ENCODE data around the gene MPHOSPH10. TPM values are rescaled to one million over a fixed set of nuclear protein-coding genes. Genes with fewer than 3 reads are reported as not detected.
A peak's percentile ranks its signal among the peaks of the same experiment; 100 is the strongest.
"Not testable (repeated sequence)": the region's sequence is repeated elsewhere in the genome, so short reads cannot be mapped to it uniquely, and the experiment has no call there.

Gene MPHOSPH10, protein sequence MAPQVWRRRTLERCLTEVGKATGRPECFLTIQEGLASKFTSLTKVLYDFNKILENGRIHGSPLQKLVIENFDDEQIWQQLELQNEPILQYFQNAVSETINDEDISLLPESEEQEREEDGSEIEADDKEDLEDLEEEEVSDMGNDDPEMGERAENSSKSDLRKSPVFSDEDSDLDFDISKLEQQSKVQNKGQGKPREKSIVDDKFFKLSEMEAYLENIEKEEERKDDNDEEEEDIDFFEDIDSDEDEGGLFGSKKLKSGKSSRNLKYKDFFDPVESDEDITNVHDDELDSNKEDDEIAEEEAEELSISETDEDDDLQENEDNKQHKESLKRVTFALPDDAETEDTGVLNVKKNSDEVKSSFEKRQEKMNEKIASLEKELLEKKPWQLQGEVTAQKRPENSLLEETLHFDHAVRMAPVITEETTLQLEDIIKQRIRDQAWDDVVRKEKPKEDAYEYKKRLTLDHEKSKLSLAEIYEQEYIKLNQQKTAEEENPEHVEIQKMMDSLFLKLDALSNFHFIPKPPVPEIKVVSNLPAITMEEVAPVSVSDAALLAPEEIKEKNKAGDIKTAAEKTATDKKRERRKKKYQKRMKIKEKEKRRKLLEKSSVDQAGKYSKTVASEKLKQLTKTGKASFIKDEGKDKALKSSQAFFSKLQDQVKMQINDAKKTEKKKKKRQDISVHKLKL
- 10 to 100 TPM; 42.9 to 51.2 (median 48.0) TPM for polyA plus RNA-seq (ENCODE audit: insufficient read length in 4 of 4)

DNA sequence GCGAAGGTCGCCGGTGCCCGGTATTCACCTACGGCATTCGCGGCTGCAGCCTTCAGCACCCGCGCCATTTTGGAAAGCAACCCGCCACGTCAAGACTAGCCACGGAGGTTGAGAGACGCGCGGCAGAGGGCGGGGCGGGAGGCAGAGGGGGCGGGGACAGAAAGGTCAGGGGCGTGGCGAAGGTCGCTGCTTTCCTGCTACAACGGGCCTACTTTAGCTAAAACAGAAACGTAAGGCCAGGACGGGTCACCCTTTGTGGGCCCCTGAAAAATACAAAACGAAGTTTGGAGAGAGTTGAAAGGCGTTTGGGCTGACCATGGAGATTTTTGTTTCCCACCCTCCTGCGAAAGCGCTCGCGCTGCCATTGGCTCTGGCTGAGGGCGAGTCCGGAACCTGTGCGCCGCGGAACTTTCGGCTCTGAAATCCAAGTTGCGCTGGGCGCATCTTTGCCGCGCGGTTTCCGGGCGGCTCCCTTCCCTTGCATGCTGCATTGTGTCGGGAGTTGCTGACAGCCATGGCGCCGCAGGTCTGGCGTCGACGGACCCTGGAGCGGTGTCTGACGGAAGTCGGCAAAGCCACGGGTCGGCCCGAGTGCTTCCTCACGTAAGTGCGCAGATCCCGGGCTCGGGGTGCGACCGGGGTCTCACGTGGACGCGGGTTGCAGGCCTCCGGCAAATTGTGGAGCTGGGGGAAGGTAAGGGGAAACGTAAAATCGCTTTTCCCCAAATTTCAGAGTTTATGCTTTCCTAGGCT lies at the start of gene MPHOSPH10, which contains the start of gene MCEE:
TSS of gene MPHOSPH10 (plus strand) at position 483 of the 753 bp plus-strand sequence. CDS start at position 515, 32 bp downstream.
TSS of gene MCEE (minus strand) at position 78 of the 753 bp plus-strand sequence. CDS start at position 68, 10 bp downstream.
- DNase-seq (ENCODE audit: low read depth in 4 of 4, low spot score in 2 of 4), result peak; percentile 73 to 90 (median 87)

DNA sequence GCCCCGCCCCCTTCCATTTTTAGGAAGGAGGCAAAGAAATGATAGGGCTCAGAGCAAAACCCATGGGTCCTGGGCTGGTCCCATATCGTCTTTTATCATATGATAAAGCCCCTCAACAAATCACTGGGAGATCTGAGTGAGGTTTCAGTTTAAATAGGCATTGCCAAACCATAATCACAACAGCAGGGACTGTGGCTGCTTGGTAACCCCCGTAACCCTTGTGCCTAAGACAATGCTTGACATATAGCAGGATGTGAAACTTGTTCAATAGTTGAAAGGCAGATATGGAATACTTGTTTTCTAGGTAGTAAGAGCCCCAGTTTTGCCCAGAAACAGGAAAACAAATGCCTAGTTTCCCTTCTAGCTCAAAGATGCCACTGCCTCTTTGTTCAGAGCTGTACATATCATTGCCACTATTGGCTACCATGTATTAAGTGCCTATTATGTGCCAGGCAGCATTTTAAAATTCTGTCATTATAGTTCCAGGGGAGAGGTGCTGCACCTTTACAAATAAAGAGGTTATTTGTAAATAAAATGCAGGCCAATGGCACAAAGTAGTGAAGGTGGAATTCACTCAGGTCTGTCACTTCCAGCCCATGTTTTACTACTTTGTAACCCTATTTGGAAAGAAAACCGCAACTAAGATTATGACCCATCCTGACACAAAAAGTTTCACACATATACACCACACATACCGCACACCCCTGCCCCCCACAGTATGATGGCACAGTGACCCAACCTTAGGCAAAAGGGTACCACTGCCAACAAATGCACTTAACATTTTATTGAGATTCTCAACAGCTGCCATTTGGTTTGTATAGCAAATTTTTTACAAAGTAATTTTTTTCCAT lies 47.8 kb upstream of the MPHOSPH10 start:
- DNase-seq (ENCODE audit: low read depth in 4 of 4, low spot score in 2 of 4), result no peak

DNA sequence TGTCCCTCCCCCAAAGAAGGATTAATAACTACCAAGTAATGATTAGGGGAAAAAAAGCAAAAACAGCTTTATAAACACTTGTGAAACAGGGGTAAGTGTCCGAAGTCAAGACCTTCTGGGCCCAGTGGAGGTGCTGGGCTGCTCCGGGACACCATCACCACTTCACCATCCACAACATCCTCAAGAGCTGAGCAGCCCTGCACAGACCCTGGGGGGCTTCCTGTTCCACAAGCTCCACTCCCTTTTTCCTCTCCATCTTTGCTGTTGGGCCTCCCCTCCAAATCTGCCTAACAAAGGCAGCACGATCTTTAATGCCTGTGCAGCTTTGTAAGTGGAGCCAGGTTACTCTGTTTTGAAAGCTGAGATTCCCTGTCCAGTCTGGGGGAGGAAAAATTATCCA lies 47.1 kb upstream of the MPHOSPH10 start:
- DNase-seq (ENCODE audit: low read depth in 4 of 4, low spot score in 2 of 4), result not testable (repeated sequence)

DNA sequence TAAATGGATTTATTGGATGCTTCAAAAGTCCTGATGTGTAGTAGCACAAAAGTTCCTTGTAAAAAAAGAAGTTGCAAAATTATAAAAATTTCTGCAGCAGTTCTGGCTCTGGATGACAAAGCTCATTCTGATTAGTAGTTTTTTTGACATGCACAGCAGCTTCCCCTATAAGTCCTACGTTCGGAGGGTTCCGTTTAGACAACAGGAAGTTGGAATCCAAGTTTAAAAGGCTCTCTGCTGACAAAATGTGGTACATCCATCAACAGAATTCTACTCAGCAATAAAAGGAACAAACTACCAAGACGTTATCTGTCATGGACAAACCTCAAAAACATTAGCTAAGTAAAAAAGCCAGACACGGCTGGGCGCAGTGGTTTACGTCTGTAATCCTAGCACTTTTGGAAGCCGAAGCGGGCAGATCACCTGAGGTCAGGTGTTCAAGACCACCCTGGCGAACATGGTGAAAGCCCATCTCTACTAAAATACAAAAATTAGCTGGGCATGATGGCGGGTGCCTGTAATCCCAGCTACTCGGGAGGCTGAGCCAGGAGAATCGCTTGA lies 46.6 kb upstream of the MPHOSPH10 start:
- DNase-seq (ENCODE audit: low read depth in 4 of 4, low spot score in 2 of 4), result not testable (repeated sequence)

DNA sequence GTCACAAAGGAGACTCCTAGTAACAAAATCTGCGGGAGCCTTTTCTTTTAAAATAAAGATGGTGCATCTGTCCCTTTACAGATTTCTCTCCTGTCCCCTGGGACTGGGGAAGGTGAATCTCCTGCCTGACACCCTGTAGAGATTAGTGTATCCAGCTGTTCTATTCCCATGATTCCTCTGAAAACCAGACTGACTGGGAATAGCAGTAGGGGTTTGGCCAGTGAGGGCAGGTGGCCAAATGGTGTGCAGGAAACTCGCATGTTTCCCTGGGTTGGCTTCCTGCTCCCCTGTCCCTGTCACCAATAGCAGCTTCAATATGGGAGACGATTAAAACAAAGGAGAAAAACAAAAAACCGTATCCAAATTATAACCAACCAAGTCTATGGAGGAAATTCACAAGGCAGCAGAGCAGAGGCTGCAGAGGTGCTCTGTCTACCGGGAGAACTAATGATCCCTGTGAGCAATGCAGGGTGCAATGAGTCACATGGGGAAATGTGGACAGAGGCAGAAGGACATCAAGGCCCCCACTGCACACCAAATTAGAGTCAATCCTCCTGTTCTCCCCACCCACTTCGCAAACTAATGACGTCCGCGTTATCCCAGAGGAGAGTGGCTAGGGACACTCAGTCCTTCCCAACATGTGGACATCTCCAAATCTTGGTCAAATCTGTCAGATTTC lies 45.0 kb upstream of the MPHOSPH10 start:
- DNase-seq (ENCODE audit: low read depth in 4 of 4, low spot score in 2 of 4), result not testable (repeated sequence)

DNA sequence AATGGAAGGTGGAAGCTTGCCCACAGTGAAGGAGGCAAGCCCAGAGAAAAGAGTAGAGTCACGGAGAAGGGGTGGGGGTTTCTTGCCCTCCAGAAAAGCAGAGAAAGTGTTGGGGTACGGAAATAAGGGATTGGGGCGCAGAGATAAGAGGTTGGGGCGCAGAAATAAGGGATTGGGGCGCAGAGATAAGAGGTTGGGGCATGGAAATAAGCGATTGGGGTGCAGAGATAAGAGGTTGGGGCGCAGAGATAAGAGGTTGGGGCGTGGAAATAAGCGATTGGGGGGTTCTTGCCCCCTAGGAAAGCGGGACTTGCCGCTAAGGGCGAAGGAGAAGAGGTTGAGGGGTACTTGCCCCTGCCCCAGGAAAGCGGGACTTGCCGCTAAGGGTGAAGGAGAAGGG lies 41.0 kb upstream of the MPHOSPH10 start:
- DNase-seq (ENCODE audit: low read depth in 4 of 4, low spot score in 2 of 4), result not testable (repeated sequence)

DNA sequence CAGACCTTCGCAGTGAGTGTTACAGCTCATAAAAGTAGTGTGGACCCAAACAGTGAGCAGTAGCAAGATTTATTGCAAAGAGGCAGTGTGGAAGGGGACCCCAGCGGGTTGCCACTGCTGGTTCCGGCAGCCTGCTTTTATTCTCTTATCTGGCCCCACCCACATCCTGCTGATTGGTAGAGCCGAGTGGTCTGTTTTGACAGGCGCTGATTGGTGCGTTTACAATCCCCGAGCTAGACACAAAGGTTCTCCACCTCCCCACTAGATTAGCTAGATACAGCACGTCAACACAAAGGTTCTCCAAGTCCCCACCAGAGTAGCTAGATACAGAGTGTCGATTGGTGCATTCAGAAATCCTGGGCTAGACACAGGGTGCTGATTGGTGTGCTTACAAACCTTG lies 38.6 kb upstream of the MPHOSPH10 start:
- not testable (repeated sequence) for DNase-seq (ENCODE audit: low read depth in 4 of 4, low spot score in 2 of 4)

DNA sequence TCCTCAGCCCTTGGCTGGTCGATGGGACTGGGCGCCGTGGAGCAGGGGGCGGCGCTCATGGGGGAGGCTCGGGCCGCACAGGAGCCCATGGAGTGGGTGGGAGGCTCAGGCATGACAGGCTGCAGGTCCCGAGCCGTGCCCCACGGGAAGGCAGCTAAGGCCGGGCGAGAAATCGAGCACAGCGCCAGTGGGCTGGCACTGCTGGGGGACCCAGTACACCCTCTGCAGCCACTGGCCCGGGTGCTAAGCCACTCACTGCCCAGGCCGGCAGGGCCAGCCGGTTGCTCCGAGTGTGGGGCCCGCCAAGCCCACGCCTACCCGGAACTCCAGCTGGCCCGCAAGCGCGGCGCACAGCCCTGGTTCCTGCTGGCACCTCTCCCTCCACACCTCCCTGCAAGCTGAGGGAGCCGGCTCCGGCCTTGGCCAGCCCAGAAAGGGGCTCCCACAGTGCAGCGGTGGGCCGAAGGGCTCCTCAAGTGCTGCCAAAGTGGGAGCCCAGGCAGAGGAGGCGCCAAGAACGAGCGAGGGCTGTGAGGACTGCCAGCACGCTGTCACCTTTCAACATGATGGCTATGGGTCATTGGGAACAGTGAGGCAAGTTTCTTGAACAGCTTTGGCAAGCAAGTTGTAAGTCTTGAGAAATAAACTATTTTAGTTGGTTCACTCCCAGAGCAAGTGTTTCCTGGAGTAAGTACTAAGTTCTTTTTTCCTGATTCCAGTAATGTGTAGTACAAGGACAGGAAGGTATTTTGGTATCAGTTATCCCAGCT lies 37.8 kb upstream of the MPHOSPH10 start:
- DNase-seq (ENCODE audit: low read depth in 4 of 4, low spot score in 2 of 4), result not testable (repeated sequence)

DNA sequence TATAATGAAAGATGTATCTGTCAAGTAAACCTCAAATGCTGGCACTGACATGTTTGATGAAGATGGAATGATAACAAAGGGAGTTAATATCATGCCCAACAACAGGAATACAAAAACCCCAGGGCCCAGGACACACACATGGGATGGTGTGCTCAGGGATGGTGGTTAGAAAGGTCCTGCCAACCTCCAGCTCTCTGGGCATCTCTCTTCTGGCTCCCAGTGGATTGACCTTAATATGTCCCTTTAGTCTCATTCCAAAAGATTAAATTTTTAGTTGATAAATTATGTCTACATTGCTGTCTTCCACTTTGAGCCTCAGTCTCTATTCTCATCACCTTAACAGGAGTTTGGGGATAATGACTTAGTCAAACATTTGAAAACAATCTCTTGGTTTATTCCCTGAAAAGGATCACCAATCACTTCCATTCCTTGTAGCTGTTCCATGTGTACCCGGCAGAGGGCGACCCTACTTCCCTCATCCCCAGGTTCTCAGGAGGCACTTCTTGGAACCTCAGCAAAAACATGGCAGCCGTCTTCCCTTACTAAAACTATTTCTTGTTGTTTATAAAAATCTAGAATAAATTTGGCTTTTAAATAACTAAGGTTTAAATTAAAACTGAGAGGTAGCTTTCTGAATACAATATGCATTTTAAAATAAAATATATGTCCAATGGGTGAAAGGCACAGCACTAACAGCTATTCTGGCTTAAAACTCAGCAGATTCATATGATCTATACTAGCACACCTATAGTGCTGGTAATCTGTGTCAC lies 30.1 kb upstream of the MPHOSPH10 start:
- DNase-seq (ENCODE audit: low read depth in 4 of 4, low spot score in 2 of 4), result peak in 1 of 4 donors; percentile 2

DNA sequence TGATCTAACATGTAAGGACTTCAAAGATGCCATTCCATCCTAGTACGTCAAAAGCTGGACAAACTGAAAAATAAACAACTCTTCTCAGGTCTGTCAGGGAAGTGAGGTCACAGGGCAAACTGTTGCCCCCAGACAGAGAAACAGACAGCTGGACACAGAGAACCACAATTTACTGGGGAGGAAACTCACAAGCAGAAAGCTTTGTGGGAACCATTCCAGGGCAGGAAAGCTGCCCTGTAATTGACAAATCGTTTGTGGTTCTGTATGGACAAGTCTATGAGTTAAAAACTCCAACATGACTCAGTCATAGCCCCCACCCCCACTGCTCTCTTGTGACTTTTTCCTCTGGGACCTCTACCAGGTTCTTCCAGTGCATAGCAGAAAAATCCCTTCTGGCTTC lies 28.8 kb upstream of the MPHOSPH10 start:
- no peak for DNase-seq (ENCODE audit: low read depth in 4 of 4, low spot score in 2 of 4)

DNA sequence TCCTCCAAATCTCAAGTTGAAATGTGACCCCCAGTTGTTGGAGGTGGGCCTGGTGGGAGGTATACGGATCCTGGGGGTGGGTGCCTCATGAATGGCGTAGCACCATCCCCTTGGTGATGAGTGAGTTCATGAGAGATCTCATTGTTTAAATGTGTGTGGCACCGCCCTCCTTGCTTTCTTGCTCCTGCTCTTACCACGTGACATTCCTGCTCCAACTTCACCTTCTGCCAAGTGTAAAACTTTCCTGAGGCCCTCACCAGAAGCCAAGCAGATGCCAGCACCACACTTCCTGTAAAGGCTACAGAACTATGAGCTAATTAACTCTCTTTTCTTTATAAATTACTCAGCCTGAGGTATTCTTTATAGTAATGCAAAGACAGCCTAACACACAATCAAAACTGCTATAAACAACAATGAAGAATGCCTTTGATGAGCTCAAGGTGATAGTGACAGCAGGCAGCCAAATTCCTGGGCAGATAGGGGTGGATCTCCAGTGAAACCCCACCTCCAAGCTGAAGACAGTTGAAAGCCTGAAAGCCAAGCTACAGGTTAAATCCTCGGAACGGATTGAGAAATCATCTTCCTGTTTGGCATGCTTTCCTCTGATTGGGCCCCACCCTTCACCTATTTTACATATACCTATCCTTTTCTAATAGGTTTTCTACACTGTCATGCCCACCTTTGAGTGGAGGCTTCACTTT lies 27.3 kb upstream of the MPHOSPH10 start:
- no peak for DNase-seq (ENCODE audit: low read depth in 4 of 4, low spot score in 2 of 4)

DNA sequence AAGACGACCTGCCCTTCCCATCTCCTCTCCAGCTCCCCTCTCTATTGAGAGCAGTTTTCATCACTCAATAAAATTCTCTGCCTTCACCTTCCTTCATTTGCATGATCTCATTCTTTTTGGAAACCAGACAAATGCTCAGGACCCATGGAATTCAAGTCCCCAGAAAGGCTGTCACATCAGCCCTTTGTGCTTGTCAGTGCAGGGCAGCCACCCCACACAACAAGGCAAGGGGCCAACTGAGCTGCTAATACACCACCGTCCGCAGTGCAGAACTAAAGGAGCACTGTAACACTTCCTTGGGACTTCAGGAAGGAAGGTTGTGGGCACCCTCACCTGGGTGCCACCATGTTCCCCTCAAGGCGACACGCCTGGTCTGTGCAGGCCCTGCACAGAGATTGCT lies 26.6 kb upstream of the MPHOSPH10 start:
- DNase-seq (ENCODE audit: low read depth in 4 of 4, low spot score in 2 of 4), result no peak

DNA sequence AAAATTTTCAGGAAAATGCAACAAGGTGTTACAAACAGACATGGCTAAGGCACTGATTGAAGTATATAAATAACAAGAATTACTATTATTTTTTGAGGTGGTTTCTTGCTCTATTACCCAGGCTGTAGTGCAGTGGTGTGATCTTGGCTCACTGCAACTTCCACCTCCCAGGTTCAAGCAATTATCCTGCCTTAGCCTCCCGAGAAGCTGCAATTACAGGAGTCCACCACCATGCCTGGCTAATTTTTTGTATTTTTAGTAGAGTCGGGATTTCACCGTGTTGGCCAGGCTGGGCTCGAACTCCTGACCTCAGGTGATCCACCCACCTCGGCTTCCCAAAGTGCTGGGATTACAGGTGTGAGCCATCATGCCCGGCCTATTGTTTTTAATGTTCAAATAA lies 24.0 kb upstream of the MPHOSPH10 start:
- not testable (repeated sequence) for DNase-seq (ENCODE audit: low read depth in 4 of 4, low spot score in 2 of 4)

DNA sequence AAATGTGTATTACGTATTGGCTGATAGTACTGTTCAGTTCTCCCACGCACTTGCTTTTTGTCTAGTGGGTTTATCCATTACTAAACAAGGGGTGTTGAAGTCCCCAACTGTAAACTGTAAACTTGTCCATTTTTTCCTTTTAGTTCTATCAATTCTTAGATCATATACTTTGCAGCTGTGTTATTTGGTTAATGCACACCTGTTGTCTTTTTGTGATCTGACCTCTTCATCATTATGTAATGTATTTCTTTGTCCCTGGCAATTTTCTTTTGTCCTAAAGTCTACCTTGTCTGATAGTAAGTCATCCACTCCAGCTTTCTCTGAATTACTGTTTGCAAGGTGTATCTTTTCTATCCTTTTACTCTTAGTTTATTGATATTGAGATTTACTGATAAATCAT lies 22.3 kb upstream of the MPHOSPH10 start:
- DNase-seq (ENCODE audit: low read depth in 4 of 4, low spot score in 2 of 4), result no peak

DNA sequence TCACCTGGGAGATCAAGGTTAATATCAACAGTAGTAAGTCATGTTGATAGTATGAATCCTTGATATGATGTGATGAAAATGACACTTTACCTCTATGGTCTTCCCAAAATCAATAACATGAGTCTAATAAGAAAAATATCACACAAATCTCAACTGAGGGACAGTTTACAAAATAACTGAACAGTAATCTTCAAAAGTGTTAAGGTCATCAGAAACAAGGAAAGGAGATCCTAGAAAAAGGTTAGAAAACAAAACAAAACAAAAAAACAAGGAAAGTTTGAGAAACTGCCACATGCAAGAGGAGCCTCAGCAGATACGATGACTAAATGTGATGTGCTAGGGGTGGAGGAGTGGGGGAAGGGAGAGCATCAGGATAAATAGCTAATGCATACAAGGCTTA lies 16.6 kb upstream of the MPHOSPH10 start:
- no peak for DNase-seq (ENCODE audit: low read depth in 4 of 4, low spot score in 2 of 4)

DNA sequence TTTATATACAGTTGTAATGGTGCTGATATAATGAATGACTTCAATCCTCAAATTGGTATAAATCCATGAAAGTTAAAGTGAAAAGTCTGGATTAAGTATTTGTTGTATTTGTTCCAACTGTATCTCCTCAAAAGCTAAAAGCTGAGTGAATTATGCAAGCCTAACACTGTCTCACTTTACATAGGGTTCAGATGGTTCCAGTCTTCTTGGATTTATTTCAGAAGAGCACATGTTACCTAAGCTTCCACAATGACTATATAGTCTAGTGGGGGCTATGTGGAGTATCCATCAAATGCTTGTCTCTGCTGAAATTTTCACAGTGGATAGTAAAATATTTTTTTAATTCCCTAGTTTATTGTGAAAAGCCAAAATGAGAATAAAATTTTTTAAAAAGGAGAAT lies 13.4 kb upstream of the MPHOSPH10 start:
- DNase-seq (ENCODE audit: low read depth in 4 of 4, low spot score in 2 of 4), result no peak

DNA sequence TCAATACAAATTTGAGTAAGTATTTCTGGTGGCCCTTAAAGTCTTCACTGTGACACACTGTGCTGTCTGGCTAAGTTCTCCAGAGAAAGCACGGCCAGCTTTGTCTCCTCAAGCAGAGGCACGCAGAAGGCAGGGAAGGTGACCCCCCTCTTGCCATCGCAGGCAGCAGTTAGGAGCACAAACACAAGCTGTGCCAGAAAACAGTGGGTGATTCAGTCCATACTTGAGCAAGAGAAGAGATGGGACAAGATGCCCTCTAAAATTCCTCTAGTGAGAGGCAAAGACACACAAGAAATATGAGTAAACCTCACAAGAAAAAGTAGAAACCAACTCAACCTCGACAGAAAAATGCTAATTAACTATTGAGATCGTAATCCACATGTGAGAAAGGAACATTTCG lies 10.2 kb upstream of the MPHOSPH10 start:
- DNase-seq (ENCODE audit: low read depth in 4 of 4, low spot score in 2 of 4), result no peak
